ENCODE measurements around the gene AATK.

DNA sequence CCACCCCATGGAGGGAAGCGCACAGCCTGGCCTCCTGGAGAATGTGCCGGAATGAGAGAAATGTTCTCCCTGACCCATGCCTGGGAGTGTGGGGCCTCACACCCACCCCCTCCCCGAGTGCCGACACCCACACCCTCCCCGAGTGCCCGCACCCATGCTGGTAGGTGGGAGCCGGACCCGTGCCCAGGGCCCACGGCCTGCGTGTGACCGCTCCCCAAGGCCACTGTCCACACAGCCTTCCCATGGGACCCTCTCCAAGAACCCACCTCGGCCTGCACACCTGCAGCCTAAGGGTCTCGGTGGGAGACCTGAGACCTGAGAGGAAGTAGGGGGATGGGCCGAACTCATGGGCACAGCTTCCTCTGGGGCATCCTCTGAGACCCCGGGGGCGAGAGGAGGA is 4.0 kb downstream of the AATK start:
- TF ChIP-seq, protein P1, sequence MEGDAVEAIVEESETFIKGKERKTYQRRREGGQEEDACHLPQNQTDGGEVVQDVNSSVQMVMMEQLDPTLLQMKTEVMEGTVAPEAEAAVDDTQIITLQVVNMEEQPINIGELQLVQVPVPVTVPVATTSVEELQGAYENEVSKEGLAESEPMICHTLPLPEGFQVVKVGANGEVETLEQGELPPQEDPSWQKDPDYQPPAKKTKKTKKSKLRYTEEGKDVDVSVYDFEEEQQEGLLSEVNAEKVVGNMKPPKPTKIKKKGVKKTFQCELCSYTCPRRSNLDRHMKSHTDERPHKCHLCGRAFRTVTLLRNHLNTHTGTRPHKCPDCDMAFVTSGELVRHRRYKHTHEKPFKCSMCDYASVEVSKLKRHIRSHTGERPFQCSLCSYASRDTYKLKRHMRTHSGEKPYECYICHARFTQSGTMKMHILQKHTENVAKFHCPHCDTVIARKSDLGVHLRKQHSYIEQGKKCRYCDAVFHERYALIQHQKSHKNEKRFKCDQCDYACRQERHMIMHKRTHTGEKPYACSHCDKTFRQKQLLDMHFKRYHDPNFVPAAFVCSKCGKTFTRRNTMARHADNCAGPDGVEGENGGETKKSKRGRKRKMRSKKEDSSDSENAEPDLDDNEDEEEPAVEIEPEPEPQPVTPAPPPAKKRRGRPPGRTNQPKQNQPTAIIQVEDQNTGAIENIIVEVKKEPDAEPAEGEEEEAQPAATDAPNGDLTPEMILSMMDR (IDR thresholded peaks at IDR 0.05): no peak
- no peak for TF ChIP-seq POLR2A (IDR thresholded peaks at IDR 0.05)
